Bronchial epithelial cell (primary cell): ENCODE results near the gene OAS3. TPM values are rescaled to one million over a fixed set of nuclear protein-coding genes. Genes with fewer than 3 reads are reported as not detected.

Source experiments
- DNase-seq: peaks from one replicate; pipeline ENCODE4 v3.0.0-alpha.2; 2010; ENCODE audit warnings: low read depth
- FAIRE-seq: peaks from 2 replicates; lab custom pipeline; 2011; peaks lifted over from hg19 to GRCh38; lab: Jason Lieb, UNC
- H3K27me3 ChIP-seq: 2 replicates; pipeline ENCODE4 v1.5.1; 2011; ENCODE audit warnings: low read length; ENCODE audit not compliant: control insufficient read depth, insufficient read depth
- H3K36me3 ChIP-seq: 2 replicates; pipeline ENCODE4 v1.5.1; 2011; ENCODE audit warnings: low read length; ENCODE audit not compliant: control insufficient read depth, insufficient read depth
- H3K4me3 ChIP-seq: 2 replicates; pipeline ENCODE4 v1.5.1; 2011; ENCODE audit warnings: mild to moderate bottlenecking, low read depth, low read length, control low read depth
- total RNA-seq: library from RNA; depleted of rRNA; stranded (reverse); fragments of >200 nt; gene quantifications from 2 replicates; pipeline ENCODE4 v1.2.1, GENCODE V29; 2014
- TF ChIP-seq, protein P1 (sequence below): IDR thresholded peaks from 2 replicates; pipeline ENCODE4 v1.5.1; 2011; ENCODE audit warnings: mild to moderate bottlenecking, moderate library complexity, low read length, control low read depth, inconsistent platforms; ENCODE audit not compliant: insufficient read depth, severe bottlenecking

OAS3 gene
- total RNA-seq, 1 donor from 2014 or later = 1.3 TPM

- Histone ChIP-seq H3K36me3 (no peaks in the 10 kb centered on the region), H3K27me3 (no peaks in the 10 kb centered on the region), H3K4me3 (no peak overlapping the region)
- TF ChIP-seq, protein P1, sequence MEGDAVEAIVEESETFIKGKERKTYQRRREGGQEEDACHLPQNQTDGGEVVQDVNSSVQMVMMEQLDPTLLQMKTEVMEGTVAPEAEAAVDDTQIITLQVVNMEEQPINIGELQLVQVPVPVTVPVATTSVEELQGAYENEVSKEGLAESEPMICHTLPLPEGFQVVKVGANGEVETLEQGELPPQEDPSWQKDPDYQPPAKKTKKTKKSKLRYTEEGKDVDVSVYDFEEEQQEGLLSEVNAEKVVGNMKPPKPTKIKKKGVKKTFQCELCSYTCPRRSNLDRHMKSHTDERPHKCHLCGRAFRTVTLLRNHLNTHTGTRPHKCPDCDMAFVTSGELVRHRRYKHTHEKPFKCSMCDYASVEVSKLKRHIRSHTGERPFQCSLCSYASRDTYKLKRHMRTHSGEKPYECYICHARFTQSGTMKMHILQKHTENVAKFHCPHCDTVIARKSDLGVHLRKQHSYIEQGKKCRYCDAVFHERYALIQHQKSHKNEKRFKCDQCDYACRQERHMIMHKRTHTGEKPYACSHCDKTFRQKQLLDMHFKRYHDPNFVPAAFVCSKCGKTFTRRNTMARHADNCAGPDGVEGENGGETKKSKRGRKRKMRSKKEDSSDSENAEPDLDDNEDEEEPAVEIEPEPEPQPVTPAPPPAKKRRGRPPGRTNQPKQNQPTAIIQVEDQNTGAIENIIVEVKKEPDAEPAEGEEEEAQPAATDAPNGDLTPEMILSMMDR = no peak
- FAIRE-seq (no peak), DNase-seq (no peak)
Measured at GRCh38 chr12:112998987-112999767, 60.9 kb downstream of the OAS3 start.

DNA sequence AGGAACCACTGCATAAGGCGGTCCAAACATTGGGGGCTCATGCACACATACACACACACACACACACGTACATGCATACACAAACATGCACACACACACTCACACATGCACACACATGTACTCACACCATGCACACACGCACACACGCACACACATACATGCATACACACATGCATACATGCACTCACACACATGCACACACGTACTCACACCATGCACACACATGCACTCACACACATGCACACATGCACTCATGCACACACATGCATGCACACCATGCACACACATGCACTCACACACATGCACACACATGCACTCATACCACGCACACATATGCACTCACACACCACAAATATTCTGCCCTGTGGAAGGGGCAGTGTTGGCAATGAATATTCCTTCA, 62.2 kb downstream of the OAS3 start:
- FAIRE-seq = peak; percentile 97
- Histone ChIP-seq H3K4me3 (no peak overlapping the region), H3K36me3 (no peaks in the 10 kb centered on the region), H3K27me3 (no peaks in the 10 kb centered on the region)
- no peak for DNase-seq
- TF ChIP-seq, protein P1 = no peak

DNA sequence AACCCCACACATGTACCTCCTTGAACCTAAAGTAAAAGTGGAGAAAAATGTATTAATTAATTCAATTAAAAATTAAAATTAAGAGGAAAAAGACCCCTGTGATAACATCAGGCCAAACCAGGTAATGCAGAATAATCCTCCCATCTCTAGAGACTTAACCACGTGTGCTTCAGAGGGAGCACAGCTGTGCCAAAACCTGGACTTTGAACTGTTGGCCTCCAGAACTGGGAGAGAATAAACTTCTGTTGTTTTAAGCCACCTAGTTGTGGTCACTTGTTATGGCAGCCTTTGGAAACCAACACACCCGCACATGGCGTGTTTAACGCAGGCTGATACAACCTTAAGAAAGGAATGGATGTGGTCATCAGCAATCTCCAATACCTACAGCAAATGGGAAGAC, 63.9 kb downstream of the OAS3 start:
- FAIRE-seq = peak; percentile 72

GRCh38 chr12:113002676-113003075, 64.4 kb downstream of the OAS3 start:
- TF ChIP-seq, protein P1 = no peak
- no peaks in the 10 kb centered on the region for H3K27me3 ChIP-seq
- no peaks in the 10 kb centered on the region for H3K36me3 ChIP-seq
- no peak for FAIRE-seq
- DNase-seq = no peak
- H3K4me3 ChIP-seq = no peak overlapping the region

More for the DNA sequence above, 63.9 kb downstream of the OAS3 start:
- Histone ChIP-seq H3K4me3 (no peak overlapping the region), H3K36me3 (no peaks in the 10 kb centered on the region), H3K27me3 (no peaks in the 10 kb centered on the region)
- no peak for DNase-seq
- TF ChIP-seq, protein P1 = no peak

DNA sequence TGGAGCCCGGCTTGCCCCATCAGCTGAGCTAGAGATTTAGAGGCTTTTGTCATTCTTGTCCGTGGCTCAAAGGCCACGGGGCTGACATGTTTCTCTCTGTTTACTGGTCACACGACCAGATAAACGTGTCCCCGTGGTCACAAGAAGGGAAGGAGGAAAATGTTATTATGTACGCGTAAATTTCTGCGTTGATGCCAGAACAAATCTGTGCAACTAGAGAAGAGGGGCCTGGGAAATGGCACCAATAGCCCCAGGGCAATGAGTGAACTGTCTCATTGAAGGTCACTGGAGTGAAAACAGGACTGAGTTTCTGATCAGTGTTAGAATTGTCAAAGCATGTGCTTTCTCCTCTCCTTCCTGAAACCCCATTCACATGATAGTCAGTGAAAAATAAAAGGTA, 65.4 kb downstream of the OAS3 start:
- DNase-seq = no peak
- Histone ChIP-seq H3K36me3 (no peaks in the 10 kb centered on the region), H3K27me3 (no peaks in the 10 kb centered on the region), H3K4me3 (no peak overlapping the region)
- TF ChIP-seq, protein P1 = no peak
- FAIRE-seq = no peak
